H1 (cell line): Measurements from ENCODE around the gene KIAA1755. TPM values are rescaled to one million over a fixed set of nuclear protein-coding genes. Genes with fewer than 3 reads are reported as not detected.

Source experiments
- CTCF ChIA-PET: fragments of 300-600 bp; sonication (Branson Sonifier 250); formaldehyde crosslinking; loops from one replicate; lab custom pipeline; 2021; ENCODE audit not compliant: partially characterized antibody; lab: Charles Lee
- POLR2A ChIA-PET: fragments of 300-600 bp; sonication (Branson Sonifier 250); formaldehyde crosslinking; loops from one replicate; lab custom pipeline; 2021; ENCODE audit warnings: inconsistent platforms; ENCODE audit not compliant: partially characterized antibody; lab: Charles Lee
- DNase-seq, 2 experiments: peaks; one replicate each; pipeline versions ENCODE4 v3.0.0 to v3.0.0-alpha.2; 2010 to 2022; ENCODE audit warnings: low spot score in 2 of 2, low read depth in 1 of 2, mixed read lengths in 1 of 2
- FAIRE-seq: peaks from 2 replicates; lab custom pipeline; 2011; peaks lifted over from hg19 to GRCh38; lab: Jason Lieb, UNC
- H2AFZ ChIP-seq: 2 replicates; pipeline ENCODE4 v1.8.1; 2012; ENCODE audit warnings: low read length, inconsistent platforms
- H2AK5ac ChIP-seq: 2 replicates; pipeline ENCODE4 v1.6.1; 2013; ENCODE audit warnings: low read depth, low read length
- H2BK120ac ChIP-seq: replicated peaks from 2 replicates; pipeline ENCODE3; 2013; ENCODE audit warnings: low read depth, low read length, inconsistent platforms
- H2BK12ac ChIP-seq: 2 replicates; pipeline ENCODE4 v1.6.1; 2013; ENCODE audit warnings: low read depth, low read length
- H2BK15ac ChIP-seq: 2 replicates; pipeline ENCODE4 v1.6.1; 2013; ENCODE audit warnings: low read length
- H2BK20ac ChIP-seq: 2 replicates; pipeline ENCODE4 v1.6.1; 2013; ENCODE audit warnings: low read length
- H2BK5ac ChIP-seq: 2 replicates; pipeline ENCODE4 v1.6.1; 2013; ENCODE audit warnings: low read depth, low read length
- H3K14ac ChIP-seq: 2 replicates; pipeline ENCODE4 v1.6.1; 2013; ENCODE audit warnings: inconsistent platforms; ENCODE audit not compliant: insufficient read length
- H3K18ac ChIP-seq: 2 replicates; pipeline ENCODE4 v1.6.1; 2013; ENCODE audit warnings: low read length; ENCODE audit errors: extremely low read depth
- H3K23ac ChIP-seq: 2 replicates; pipeline ENCODE4 v1.6.1; 2013; ENCODE audit warnings: inconsistent platforms; ENCODE audit not compliant: insufficient read length
- H3K23me2 ChIP-seq: 2 replicates; pipeline ENCODE4 v1.6.1; 2013; ENCODE audit warnings: low read depth, low read length
- H3K27ac ChIP-seq: 2 replicates; pipeline ENCODE4 v1.6.1; 2011; ENCODE audit warnings: low read depth, low read length, inconsistent platforms
- H3K27me3 ChIP-seq, 4 experiments: replicated peaks in 1 of 4; 1 replicate in 1 of 4; 2 replicates in 3 of 4; pipeline versions ENCODE4 v1.6.1 to v1.8.1; 2011 to 2013; ENCODE audit warnings: low read length in 3 of 4, mild to moderate bottlenecking in 3 of 4, inconsistent platforms in 2 of 4, mixed read lengths in 2 of 4, moderate library complexity in 1 of 4; ENCODE audit not compliant: control insufficient read depth in 3 of 4, insufficient read depth in 3 of 4; ENCODE audit errors: extremely low read depth in 1 of 4
- H3K36me3 ChIP-seq, 4 experiments: 2 replicates each; pipeline versions ENCODE4 v1.6.1 to v1.8.1; 2011 to 2013; ENCODE audit warnings: mild to moderate bottlenecking in 4 of 4, low read length in 3 of 4, moderate library complexity in 2 of 4, control low read depth in 1 of 4, inconsistent platforms in 1 of 4; ENCODE audit not compliant: insufficient read depth in 4 of 4, control insufficient read depth in 2 of 4
- H3K4ac ChIP-seq: replicated peaks from 2 replicates; pipeline ENCODE3; 2013; ENCODE audit warnings: low read length, low read depth, mixed read lengths, inconsistent platforms; ENCODE audit not compliant: insufficient read length
- H3K4me1 ChIP-seq, 4 experiments: replicated peaks in 1 of 4; 1 replicate in 1 of 4; 2 replicates in 3 of 4; pipeline versions ENCODE4 v1.6.1 to v1.8.1; 2011 to 2013; ENCODE audit warnings: low read length in 3 of 4, inconsistent platforms in 2 of 4, mixed read lengths in 1 of 4; ENCODE audit not compliant: insufficient read depth in 4 of 4, control insufficient read depth in 3 of 4
- H3K4me2 ChIP-seq, 2 experiments: 2 replicates each; pipeline versions ENCODE4 v1.6.1 to v1.8.1; 2011 to 2013; ENCODE audit warnings: low read depth in 2 of 2, low read length in 2 of 2, control low read depth in 1 of 2, inconsistent platforms in 1 of 2, mild to moderate bottlenecking in 1 of 2; ENCODE audit not compliant: insufficient read depth in 1 of 2
- H3K4me3 ChIP-seq, 4 experiments: fragments of 200-600, 300-600 bp in 1 of 4; sonication (generic), shearing (Covaris generic), sonication (Bioruptor Twin) in 1 of 4; 2 replicates each; pipeline versions ENCODE4 v1.5.1 to v1.8.1; 2011 to 2016; ENCODE audit warnings: low read length in 4 of 4, low read depth in 3 of 4, control low read depth in 2 of 4, inconsistent platforms in 2 of 4, mild to moderate bottlenecking in 2 of 4, mixed read lengths in 1 of 4, moderate library complexity in 1 of 4; ENCODE audit not compliant: insufficient read depth in 2 of 4; ENCODE audit errors: extremely low read depth in 1 of 4
- H3K56ac ChIP-seq: replicated peaks from 2 replicates; pipeline ENCODE3; 2013; ENCODE audit warnings: low read depth, mild to moderate bottlenecking, mixed read lengths, low read length, inconsistent platforms; ENCODE audit not compliant: insufficient read length
- H3K79me1 ChIP-seq: 2 replicates; pipeline ENCODE4 v1.6.1; 2013; ENCODE audit warnings: low read depth, low read length, control low read depth
- H3K79me2 ChIP-seq, 2 experiments: 2 replicates each; pipeline versions ENCODE4 v1.6.1 to v1.8.1; 2012 to 2013; ENCODE audit warnings: low read length in 2 of 2, mild to moderate bottlenecking in 2 of 2, inconsistent platforms in 1 of 2; ENCODE audit not compliant: insufficient read depth in 2 of 2, control insufficient read depth in 1 of 2
- H3K9ac ChIP-seq, 4 experiments: replicated peaks in 1 of 4; 1 replicate in 1 of 4; 2 replicates in 3 of 4; pipeline versions ENCODE4 v1.6.1 to v1.8.1; 2011 to 2013; ENCODE audit warnings: low read depth in 3 of 4, low read length in 3 of 4, control low read depth in 2 of 4, mild to moderate bottlenecking in 2 of 4, moderate library complexity in 2 of 4, inconsistent platforms in 1 of 4; ENCODE audit errors: extremely low read depth in 1 of 4
- H3K9me3 ChIP-seq, 2 experiments: 2 replicates each; pipeline versions ENCODE4 v1.6.1 to v1.8.1; 2012 to 2013; ENCODE audit warnings: mild to moderate bottlenecking in 2 of 2, moderate library complexity in 2 of 2, control low read depth in 1 of 2, inconsistent platforms in 1 of 2, low read depth in 1 of 2, low read length in 1 of 2, mixed read lengths in 1 of 2; ENCODE audit not compliant: insufficient read depth in 2 of 2
- H4K20me1 ChIP-seq, 2 experiments: replicated peaks in 1 of 2; 2 replicates each; pipeline versions ENCODE3 to v1.8.1; 2011 to 2013; ENCODE audit warnings: inconsistent platforms in 2 of 2, low read length in 2 of 2, mild to moderate bottlenecking in 1 of 2; ENCODE audit not compliant: insufficient read depth in 2 of 2, control insufficient read depth in 1 of 2
- H4K5ac ChIP-seq: 2 replicates; pipeline ENCODE4 v1.6.1; 2013; ENCODE audit warnings: low read length, low read depth, mixed read lengths, inconsistent platforms; ENCODE audit not compliant: insufficient read length
- H4K8ac ChIP-seq: 2 replicates; pipeline ENCODE4 v1.8.0; 2013; ENCODE audit warnings: mild to moderate bottlenecking, moderate library complexity, low read length, inconsistent platforms; ENCODE audit not compliant: insufficient read depth; ENCODE audit errors: extremely low read depth
- H4K91ac ChIP-seq: replicated peaks from 2 replicates; pipeline ENCODE3; 2013; ENCODE audit warnings: low read length, mixed read lengths, inconsistent platforms; ENCODE audit not compliant: insufficient read length
- NANOG ChIP-seq: IDR thresholded peaks from 2 replicates; pipeline ENCODE4 v1.6.1; 2011; ENCODE audit warnings: low read length, low read depth, mild to moderate bottlenecking, inconsistent platforms; ENCODE audit not compliant: insufficient read depth, poor library complexity, severe bottlenecking
- RAD21 ChIP-seq, 2 experiments: IDR thresholded peaks in 1 of 2; conservative IDR thresholded peaks in 1 of 2; 2 replicates each; pipeline ENCODE4 v1.6.1; 2011; ENCODE audit warnings: low read depth in 2 of 2, low read length in 2 of 2, improper control_type of control experiment in 1 of 2, inconsistent platforms in 1 of 2, mild to moderate bottlenecking in 1 of 2, moderate library complexity in 1 of 2
- SAP30 ChIP-seq: fragments of 300-600 bp; sonication (generic); IDR thresholded peaks from 2 replicates; pipeline ENCODE4 v1.7.1; 2012; ENCODE audit warnings: low read length, moderate library complexity, mild to moderate bottlenecking, inconsistent platforms; ENCODE audit not compliant: insufficient read depth, insufficient replicate concordance
- TAF1 ChIP-seq: IDR thresholded peaks from 2 replicates; pipeline ENCODE4 v1.6.1; 2011; ENCODE audit warnings: mild to moderate bottlenecking, low read depth, low read length
- WGBS, 2 experiments: shearing (Covaris generic) in 1 of 2; methylation state at CpG; one replicate each; pipeline versions ENCODE4 v1.1.6 to v1.1.7; 2013 to 2015; ENCODE audit warnings: low lambda C conversion rate in 2 of 2, mixed read lengths in 2 of 2, inconsistent platforms in 1 of 2, low coverage in 1 of 2, missing lambda C conversion rate in 1 of 2; ENCODE audit not compliant: insufficient replicate concordance in 2 of 2, insufficient coverage in 1 of 2, insufficient read length in 1 of 2; ENCODE audit errors: extremely low coverage in 1 of 2, missing lambda C conversion rate in 1 of 2; 5-methylcytosine and 5-hydroxymethylcytosine counted together
- polyA plus RNA-seq, 7 experiments: library from polyadenylated mRNA; depleted of rRNA in 3 of 7; stranded (reverse) in 5 of 7; unstranded in 2 of 7; fragments of >200 nt in 5 of 7; fragments of 200-250 nt in 2 of 7; gene quantifications; 1 replicate in 5 of 7; 2 replicates in 1 of 7; 4 replicates in 1 of 7; pipeline versions ENCODE4 v1.2.1 to v1.2.3, GENCODE V29; 2011 to 2013; ENCODE audit warnings: missing spikeins in 2 of 7, mixed read lengths in 2 of 7
- total RNA-seq: library from RNA; stranded (reverse); fragmentation: NEBNext Ultra II Directional; extraction: Animal tissue kit (Norgen Biotek cat#: 25700); gene quantifications from 2 replicates; pipeline ENCODE4 v1.2.1, GENCODE V29; 2021

KIAA1755 gene
- total and polyA plus RNA-seq, 2 of the 8 experiments (the other 6 are each of a cell fraction or from before 2014, with no cell fraction given): 0.23 TPM; not detected in 1

- Histone ChIP-seq H4K8ac (no peak overlapping the region), H2BK12ac (no peak overlapping the region), H3K4ac (no peak overlapping the region), H4K91ac (no peak overlapping the region), H2AK5ac (no peak overlapping the region), H3K79me1 (no peaks in the 10 kb centered on the region), H3K4me1 (no peaks in the 10 kb centered on the region), H3K79me2 (no peaks in the 10 kb centered on the region), H3K56ac (no peak overlapping the region), H4K5ac (no peak overlapping the region), H3K4me2 (no peak overlapping the region), H2BK5ac (no peak overlapping the region), H2BK15ac (no peak overlapping the region), H3K36me3 (no peaks in the 10 kb centered on the region), H3K18ac (no peak overlapping the region), H3K9me3 (peaks cover 30 to 40% of the 10 kb centered on the region in 2 experiments), H3K14ac (no peak overlapping the region), H2BK20ac (no peak overlapping the region), H3K9ac (no peak overlapping the region), H2BK120ac (no peak overlapping the region), H3K4me3 (no peak overlapping the region), H3K27me3 (no peaks in the 10 kb centered on the region; a peak in 1 of 7 replicates), H3K27ac (no peak overlapping the region), H3K23ac (no peak overlapping the region), H4K20me1 (no peaks in the 10 kb centered on the region), H2AFZ (no peak overlapping the region), H3K23me2 (no peaks in the 10 kb centered on the region)
- TF ChIP-seq RAD21 (IDR thresholded peaks at IDR 0.05 in 1 of 2, conservative IDR thresholded peaks at IDR 0.05 in 1 of 2; ENCODE audit: low read depth in 2 of 2, low read length in 2 of 2) (no peak), TAF1 (no peak), SAP30 (no peak), NANOG (no peak)
- ChIA-PET POLR2A (no interaction called here), CTCF (interaction anchor here (0.8 to 2.8 kb wide), 9 partner anchors 7 to 133 kb away, joined by 3 to 11 read pairs (median 5); no protein-coding TSS in a partner anchor)
- 69% methylated on average over 3 of the region's 3 CpGs; no CpG with 5 or more reads in 1 of the 2 experiments for WGBS, 2 experiments
- FAIRE-seq (no peak), DNase-seq (no peak)
These were observed 21.1 kb downstream of the KIAA1755 start for GRCh38 chr20:38239441-38239840.
